Measurements from ENCODE around the gene HSD17B10.

HSD17B10 gene

DNA sequence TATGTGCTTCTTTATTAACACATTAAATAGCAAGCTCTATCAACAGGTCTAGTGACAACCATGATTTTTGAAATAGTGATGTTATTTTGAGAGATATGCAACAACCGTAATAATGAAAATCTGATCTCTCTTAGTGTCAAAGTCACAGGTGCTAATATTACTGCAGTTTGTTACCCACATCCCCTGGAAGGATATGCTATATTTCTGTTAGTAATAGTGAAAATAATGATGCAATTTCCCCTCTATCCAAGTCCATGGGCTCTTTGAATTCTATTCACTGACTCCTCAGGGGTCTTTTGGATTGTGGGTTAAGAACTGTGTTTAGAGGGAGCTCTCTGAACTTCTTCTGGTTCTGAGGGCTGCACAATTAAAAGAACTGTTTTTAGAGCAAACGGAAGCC lies 3.0 kb upstream of the HSD17B10 start:
- no peak overlapping the region for H3K27ac ChIP-seq
- TF ChIP-seq ZFX (IDR thresholded peaks at IDR 0.05), result no peak
- no peak for TF ChIP-seq CTCF (conservative IDR thresholded peaks at IDR 0.05)

- H3K27ac ChIP-seq, result no peak overlapping the region
- no peak for TF ChIP-seq ZFX (IDR thresholded peaks at IDR 0.05)
- peak; percentile 83 for TF ChIP-seq CTCF (conservative IDR thresholded peaks at IDR 0.05)
Observed at GRCh38 chrX:53435997-53436396, 1.8 kb upstream of the HSD17B10 start.

GRCh38 chrX:53430231-53430630 lies 3.9 kb downstream of the HSD17B10 start:
- TF ChIP-seq ZFX (IDR thresholded peaks at IDR 0.05) (no peak), CTCF (conservative IDR thresholded peaks at IDR 0.05) (no peak)
- H3K27ac ChIP-seq, result no peak overlapping the region

- TF ChIP-seq CTCF (conservative IDR thresholded peaks at IDR 0.05) (no peak), ZFX (IDR thresholded peaks at IDR 0.05) (no peak)
- no peak overlapping the region for H3K27ac ChIP-seq
Observed at GRCh38 chrX:53429755-53430154, 4.4 kb downstream of the HSD17B10 start.

- TF ChIP-seq CTCF (conservative IDR thresholded peaks at IDR 0.05), result no peak
- TF ChIP-seq ZFX (IDR thresholded peaks at IDR 0.05), result no peak
- peak within 1 kb of the TSS; percentile 94 for H3K27ac ChIP-seq
Observed at GRCh38 chrX:53422861-53423306, 11.3 kb downstream of the HSD17B10 start, which contains the start of gene RIBC1. Gene RIBC1, plus strand, starts transcription at chrX:53422873. Its CDS starts 3,404 bp downstream, at chrX:53426277.

DNA sequence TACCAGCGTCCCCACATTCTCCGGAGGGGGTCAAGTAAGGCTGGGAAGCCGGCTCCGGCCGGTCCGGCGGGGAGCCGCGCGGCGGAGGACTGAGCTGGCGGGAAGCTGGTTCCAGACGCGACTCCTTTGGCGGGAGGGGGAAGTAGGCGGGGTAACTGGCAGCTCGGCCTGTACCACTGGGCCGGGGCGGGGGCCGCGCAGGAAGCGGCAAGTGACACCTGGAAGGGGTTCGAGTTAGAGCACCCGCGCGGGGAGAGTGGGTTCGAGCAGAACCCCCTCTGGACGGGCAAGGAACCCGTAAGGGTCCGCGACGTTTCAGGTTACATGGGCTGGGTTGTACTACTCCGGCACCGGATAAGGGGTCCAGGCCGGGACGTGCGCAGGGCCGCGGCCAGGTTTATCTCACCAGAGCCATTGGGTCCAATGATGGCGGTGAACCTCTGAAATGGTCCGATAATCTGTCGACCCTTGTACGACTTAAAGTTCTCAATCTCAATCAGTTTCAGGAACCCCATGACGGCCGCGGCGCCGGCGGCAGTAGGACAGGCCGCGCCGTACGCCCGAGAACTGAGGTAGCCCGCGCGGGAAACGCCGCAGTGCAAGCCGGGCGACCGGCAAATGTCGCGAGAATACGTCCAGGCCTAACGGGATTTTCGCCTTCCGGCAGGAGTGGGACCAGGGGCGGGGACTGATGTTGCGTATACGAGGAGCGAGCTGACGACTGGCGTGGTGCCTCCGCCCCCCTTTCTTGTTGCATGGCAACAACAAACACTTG lies 11.9 kb downstream of the HSD17B10 start, which contains the start of gene SMC1A:
SMC1A (minus strand) TSS at position 569 of the 775 bp plus-strand sequence; CDS start at position 515, 54 bp downstream.
- peak within 1 kb of the TSS; percentile 94 for H3K27ac ChIP-seq
- peak; percentile 92 for TF ChIP-seq ZFX (IDR thresholded peaks at IDR 0.05)
- no peak for TF ChIP-seq CTCF (conservative IDR thresholded peaks at IDR 0.05)

GRCh38 chrX:53421772-53422085 lies 12.4 kb downstream of the HSD17B10 start:
- H3K27ac ChIP-seq, result peak overlapping the region; percentile 94
- TF ChIP-seq ZFX (IDR thresholded peaks at IDR 0.05), result no peak
- no peak for TF ChIP-seq CTCF (conservative IDR thresholded peaks at IDR 0.05)
